ENCODE measurements around the gene NRIP1. TPM values are rescaled to one million over a fixed set of nuclear protein-coding genes. Genes with fewer than 3 reads are reported as not detected.

The NRIP1 gene
- total RNA-seq, 1 donor from 2014 or later, result 72.1 TPM

GRCh38 chr21:15060543-15061175 is 4.1 kb downstream of the NRIP1 start:
- TF ChIP-seq CTCF (IDR thresholded peaks at IDR 0.05; ENCODE audit: unreplicated experiment), result no peak
- Mint-ChIP-seq H3K4me1 (ENCODE audit: unreplicated experiment) (peaks cover 72% of the 10 kb centered on the region), H3K27me3 (ENCODE audit: unreplicated experiment) (peaks cover 7% of the 10 kb centered on the region), H3K27ac (ENCODE audit: unreplicated experiment) (peak overlapping the region; percentile 94), H3K36me3 (ENCODE audit: low read depth, unreplicated experiment) (peaks cover 7% of the 10 kb centered on the region), H3K9me3 (ENCODE audit: unreplicated experiment) (no peaks in the 10 kb centered on the region), H3K4me3 (ENCODE audit: unreplicated experiment) (peak overlapping the region; percentile 96)
- DNase-seq (ENCODE audit: low spot score), result no peak

GRCh38 chr21:15059397-15059796 is 5.4 kb downstream of the NRIP1 start:
- DNase-seq (ENCODE audit: low spot score), result no peak
- Mint-ChIP-seq H3K9me3 (ENCODE audit: unreplicated experiment) (no peaks in the 10 kb centered on the region), H3K27ac (ENCODE audit: unreplicated experiment) (no peak overlapping the region), H3K4me3 (ENCODE audit: unreplicated experiment) (no peak overlapping the region), H3K27me3 (ENCODE audit: unreplicated experiment) (peaks cover 5% of the 10 kb centered on the region), H3K36me3 (ENCODE audit: low read depth, unreplicated experiment) (peaks cover 7% of the 10 kb centered on the region), H3K4me1 (ENCODE audit: unreplicated experiment) (peaks cover 81% of the 10 kb centered on the region)
- TF ChIP-seq CTCF (IDR thresholded peaks at IDR 0.05; ENCODE audit: unreplicated experiment), result no peak

- Mint-ChIP-seq H3K27me3 (ENCODE audit: unreplicated experiment) (peaks cover 5% of the 10 kb centered on the region), H3K27ac (ENCODE audit: unreplicated experiment) (peak overlapping the region; percentile 68), H3K4me1 (ENCODE audit: unreplicated experiment) (peaks cover 86% of the 10 kb centered on the region), H3K4me3 (ENCODE audit: unreplicated experiment) (no peak overlapping the region), H3K36me3 (ENCODE audit: low read depth, unreplicated experiment) (peaks cover 7% of the 10 kb centered on the region), H3K9me3 (ENCODE audit: unreplicated experiment) (no peaks in the 10 kb centered on the region)
- TF ChIP-seq CTCF (IDR thresholded peaks at IDR 0.05; ENCODE audit: unreplicated experiment), result no peak
- no peak for DNase-seq (ENCODE audit: low spot score)
These were observed 5.9 kb downstream of the NRIP1 start for GRCh38 chr21:15058854-15059263.

DNA sequence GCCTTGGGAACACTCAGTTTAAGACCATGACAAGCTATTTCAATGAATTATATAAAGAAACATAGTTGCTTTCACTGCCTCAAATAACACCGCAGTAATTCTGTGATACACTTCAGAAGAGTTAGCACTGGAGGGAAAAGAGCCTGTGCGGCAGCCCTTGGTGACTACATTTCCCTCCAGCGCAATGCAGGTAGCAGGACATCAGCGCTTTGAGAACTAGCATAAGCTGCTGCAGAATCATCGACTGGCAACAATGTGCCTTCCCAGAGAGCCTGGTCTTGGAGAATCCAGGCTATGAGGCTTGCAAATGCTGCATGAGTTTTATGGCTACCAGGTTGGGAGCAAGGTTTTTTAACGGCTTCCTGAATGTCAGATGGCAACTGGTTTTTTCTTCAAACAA is 7.5 kb downstream of the NRIP1 start:
- H3K4me3 Mint-ChIP-seq (ENCODE audit: unreplicated experiment), result no peak overlapping the region
- no peak for TF ChIP-seq CTCF (IDR thresholded peaks at IDR 0.05; ENCODE audit: unreplicated experiment)
- H3K9me3 Mint-ChIP-seq (ENCODE audit: unreplicated experiment), result no peaks in the 10 kb centered on the region
- no peak overlapping the region for H3K27ac Mint-ChIP-seq (ENCODE audit: unreplicated experiment)
- H3K36me3 Mint-ChIP-seq (ENCODE audit: low read depth, unreplicated experiment), result no peaks in the 10 kb centered on the region
- H3K4me1 Mint-ChIP-seq (ENCODE audit: unreplicated experiment), result peaks cover 81% of the 10 kb centered on the region
- DNase-seq (ENCODE audit: low spot score), result no peak
- H3K27me3 Mint-ChIP-seq (ENCODE audit: unreplicated experiment), result no peaks in the 10 kb centered on the region

GRCh38 chr21:15054606-15055239 is 10.1 kb downstream of the NRIP1 start:
- no peak overlapping the region for H3K4me3 Mint-ChIP-seq (ENCODE audit: unreplicated experiment)
- H3K9me3 Mint-ChIP-seq (ENCODE audit: unreplicated experiment), result no peaks in the 10 kb centered on the region
- H3K36me3 Mint-ChIP-seq (ENCODE audit: low read depth, unreplicated experiment), result no peaks in the 10 kb centered on the region

More at GRCh38 chr21:15054606-15055239, 10.1 kb downstream of the NRIP1 start:
- Mint-ChIP-seq H3K27me3 (ENCODE audit: unreplicated experiment) (no peaks in the 10 kb centered on the region), H3K27ac (ENCODE audit: unreplicated experiment) (peak overlapping the region; percentile 46), H3K4me1 (ENCODE audit: unreplicated experiment) (peaks cover 75% of the 10 kb centered on the region)
- no peak for DNase-seq (ENCODE audit: low spot score)
- TF ChIP-seq CTCF (IDR thresholded peaks at IDR 0.05; ENCODE audit: unreplicated experiment), result no peak
